HUES6 (cell line): ENCODE measurements around the gene SLF2.

Source experiments
- H3K27ac ChIP-seq: 2 replicates; pipeline ENCODE4 v1.7.0; 2013; ENCODE audit warnings: low read depth, mild to moderate bottlenecking, low read length, inconsistent platforms
- H3K27me3 ChIP-seq: 2 replicates; pipeline ENCODE4 v1.6.1; 2013; ENCODE audit warnings: low read length; ENCODE audit not compliant: control insufficient read depth, insufficient read depth
- H3K36me3 ChIP-seq: 2 replicates; pipeline ENCODE4 v1.6.1; 2013; ENCODE audit warnings: low read length; ENCODE audit not compliant: control insufficient read depth, insufficient read depth
- H3K4me1 ChIP-seq: 2 replicates; pipeline ENCODE4 v1.6.1; 2013; ENCODE audit warnings: low read length; ENCODE audit not compliant: control insufficient read depth, insufficient read depth
- H3K4me3 ChIP-seq: 2 replicates; pipeline ENCODE4 v1.5.1; 2013; ENCODE audit warnings: low read depth, low read length
- H3K9ac ChIP-seq: one replicate; pipeline ENCODE4 v1.6.1; 2013; ENCODE audit warnings: mild to moderate bottlenecking, low read length
- H3K9me3 ChIP-seq: 2 replicates; pipeline ENCODE4 v1.6.1; 2013; ENCODE audit warnings: low read depth, low read length; ENCODE audit not compliant: control insufficient read depth, insufficient read depth

Gene SLF2

GRCh38 chr10:100983868-100984671 is 71.3 kb downstream of the SLF2 start:
- no peaks in the 10 kb centered on the region for H3K9me3 ChIP-seq
- no peak overlapping the region for H3K9ac ChIP-seq
- no peaks in the 10 kb centered on the region; the same call in 1 of the 2 replicates for H3K4me1 ChIP-seq
- no peak overlapping the region for H3K4me3 ChIP-seq
- no peaks in the 10 kb centered on the region for H3K27me3 ChIP-seq
- H3K27ac ChIP-seq: no peak overlapping the region
- peaks cover 40% of the 10 kb centered on the region for H3K36me3 ChIP-seq

DNA sequence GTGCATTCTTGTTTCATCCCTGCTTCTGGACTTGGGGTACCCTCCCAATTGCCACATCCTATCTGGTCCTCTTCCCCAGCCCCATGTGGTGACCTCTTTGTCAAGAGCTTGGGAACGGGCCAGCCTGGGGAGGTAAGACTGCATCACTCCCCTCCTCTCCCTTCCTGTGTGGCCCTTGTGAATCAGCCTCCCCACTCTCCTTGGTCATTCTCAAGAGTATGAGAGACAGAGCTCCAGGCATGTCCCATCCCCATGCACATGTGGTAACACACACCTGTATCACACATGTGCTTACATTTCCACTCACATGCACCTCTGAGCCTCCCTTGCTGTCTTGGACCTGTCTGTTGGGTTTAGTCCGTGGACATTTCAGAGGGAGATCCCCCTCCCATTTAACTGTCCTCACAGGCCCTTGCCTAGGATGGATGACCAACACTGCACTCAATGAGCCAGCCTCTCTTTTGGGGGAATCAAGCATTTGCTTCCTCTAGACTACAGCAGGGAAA is 72.0 kb downstream of the SLF2 start:
- no peaks in the 10 kb centered on the region for H3K27me3 ChIP-seq
- H3K27ac ChIP-seq: no peak overlapping the region
- peaks cover 42% of the 10 kb centered on the region for H3K36me3 ChIP-seq
- no peaks in the 10 kb centered on the region; the same call in 1 of the 2 replicates for H3K4me1 ChIP-seq
- no peaks in the 10 kb centered on the region for H3K9me3 ChIP-seq
- H3K4me3 ChIP-seq: no peak overlapping the region
- no peak overlapping the region for H3K9ac ChIP-seq

GRCh38 chr10:100985336-100985735 is 72.6 kb downstream of the SLF2 start:
- H3K27ac ChIP-seq: no peak overlapping the region
- H3K4me3 ChIP-seq: no peak overlapping the region
- H3K9ac ChIP-seq: no peak overlapping the region
- no peaks in the 10 kb centered on the region; the same call in 1 of the 2 replicates for H3K4me1 ChIP-seq
- H3K9me3 ChIP-seq: no peaks in the 10 kb centered on the region
- peaks cover 41% of the 10 kb centered on the region for H3K36me3 ChIP-seq
- H3K27me3 ChIP-seq: no peaks in the 10 kb centered on the region

- Histone ChIP-seq H3K4me3 (peak overlapping the region; percentile 99), H3K9me3 (no peaks in the 10 kb centered on the region), H3K36me3 (peaks cover 41% of the 10 kb centered on the region), H3K9ac (peak overlapping the region; percentile 90), H3K27ac (no peak overlapping the region), H3K27me3 (no peaks in the 10 kb centered on the region), H3K4me1 (no peaks in the 10 kb centered on the region; the same call in 1 of the 2 replicates)
These were observed 73.8 kb downstream of the SLF2 start for GRCh38 chr10:100986623-100986951.

DNA sequence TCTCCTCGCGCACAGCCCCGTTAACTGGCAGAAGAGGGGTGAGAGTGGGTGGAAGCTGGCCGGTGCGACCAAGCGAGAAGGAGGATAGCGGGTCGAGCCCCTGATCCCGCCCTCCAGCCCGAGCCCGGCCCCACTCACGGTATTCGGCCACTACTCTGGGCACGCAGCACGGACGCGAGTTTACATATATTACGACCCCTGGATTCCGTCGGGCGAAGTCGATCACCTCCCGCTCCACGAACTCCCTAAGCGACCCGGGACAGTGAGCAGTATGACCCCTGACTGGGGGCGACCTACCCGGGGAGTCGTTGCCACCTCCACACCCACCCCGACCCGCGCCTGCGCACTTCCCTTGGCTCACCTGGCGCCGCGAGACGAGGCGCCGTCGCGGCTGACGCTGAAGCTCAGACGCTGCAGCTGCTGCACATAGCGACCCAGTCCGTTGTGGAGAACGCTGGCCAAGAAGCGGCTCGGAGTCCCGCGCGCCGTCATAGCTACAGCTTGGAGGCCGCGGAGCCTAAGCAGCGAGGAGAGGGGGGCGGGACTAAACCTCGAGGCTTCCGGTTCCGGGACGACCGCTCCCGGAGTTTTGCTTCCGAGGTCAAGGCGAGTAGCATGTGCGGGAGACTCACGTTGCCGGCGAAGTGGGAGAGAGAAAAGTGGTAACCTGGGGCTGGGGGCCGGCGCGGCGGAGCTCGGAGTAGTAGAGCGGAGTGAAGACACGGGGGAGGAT is 74.4 kb downstream of the SLF2 start, which contains the start of the genes MRPL43 and TWNK:
MRPL43 (minus strand) TSS at position 546 of the 733 bp plus-strand sequence; CDS start at position 492, 54 bp downstream.
TWNK (plus strand) TSS at position 592 of the 733 bp plus-strand sequence. CDS start 668 bp downstream, outside the sequence.
- Histone ChIP-seq H3K27ac (peak within 1 kb of the TSS; percentile 60), H3K9me3 (no peaks in the 10 kb centered on the region), H3K4me1 (no peaks in the 10 kb centered on the region; the same call in 1 of the 2 replicates), H3K9ac (peak within 1 kb of the TSS; percentile 90), H3K4me3 (peak within 1 kb of the TSS; percentile 99), H3K36me3 (peaks cover 42% of the 10 kb centered on the region), H3K27me3 (no peaks in the 10 kb centered on the region)

- H3K27ac ChIP-seq: peak overlapping the region; percentile 60
- H3K4me1 ChIP-seq: no peaks in the 10 kb centered on the region; the same call in 1 of the 2 replicates
- peaks cover 42% of the 10 kb centered on the region for H3K36me3 ChIP-seq
- H3K9ac ChIP-seq: peak overlapping the region; percentile 90
- H3K9me3 ChIP-seq: no peaks in the 10 kb centered on the region
- no peaks in the 10 kb centered on the region for H3K27me3 ChIP-seq
- peak overlapping the region; percentile 99 for H3K4me3 ChIP-seq
These were observed 74.9 kb downstream of the SLF2 start for GRCh38 chr10:100987685-100988049.

DNA sequence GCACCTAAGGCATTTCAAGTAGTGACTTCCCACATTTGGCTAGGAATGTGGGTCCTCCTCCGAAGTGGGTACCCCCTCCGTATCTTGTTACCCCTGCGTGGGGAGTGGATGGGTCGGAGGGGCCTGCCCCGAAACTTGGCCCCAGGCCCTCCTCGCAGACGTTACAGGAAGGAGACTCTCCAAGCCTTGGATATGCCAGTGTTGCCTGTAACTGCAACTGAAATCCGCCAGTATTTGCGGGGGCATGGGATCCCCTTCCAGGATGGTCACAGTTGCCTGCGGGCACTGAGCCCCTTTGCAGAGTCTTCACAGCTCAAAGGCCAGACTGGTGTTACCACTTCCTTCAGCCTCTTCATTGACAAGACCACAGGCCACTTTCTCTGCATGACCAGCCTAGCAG is 75.4 kb downstream of the SLF2 start:
- Histone ChIP-seq H3K27ac (peak overlapping the region; percentile 60; the same call in 1 of the 2 replicates), H3K36me3 (peaks cover 41% of the 10 kb centered on the region), H3K27me3 (no peaks in the 10 kb centered on the region), H3K9me3 (no peaks in the 10 kb centered on the region), H3K9ac (peak overlapping the region; percentile 90), H3K4me1 (no peaks in the 10 kb centered on the region; the same call in 1 of the 2 replicates), H3K4me3 (peak overlapping the region; percentile 99)

- peak overlapping the region; percentile 99; the same call in 1 of the 2 replicates for H3K4me3 ChIP-seq
- H3K27me3 ChIP-seq: no peaks in the 10 kb centered on the region
- H3K4me1 ChIP-seq: no peaks in the 10 kb centered on the region; the same call in 1 of the 2 replicates
- no peak overlapping the region for H3K9ac ChIP-seq
- peaks cover 47% of the 10 kb centered on the region for H3K36me3 ChIP-seq
- H3K27ac ChIP-seq: no peak overlapping the region
- no peaks in the 10 kb centered on the region for H3K9me3 ChIP-seq
These were observed 76.3 kb downstream of the SLF2 start for GRCh38 chr10:100989088-100989487.

DNA sequence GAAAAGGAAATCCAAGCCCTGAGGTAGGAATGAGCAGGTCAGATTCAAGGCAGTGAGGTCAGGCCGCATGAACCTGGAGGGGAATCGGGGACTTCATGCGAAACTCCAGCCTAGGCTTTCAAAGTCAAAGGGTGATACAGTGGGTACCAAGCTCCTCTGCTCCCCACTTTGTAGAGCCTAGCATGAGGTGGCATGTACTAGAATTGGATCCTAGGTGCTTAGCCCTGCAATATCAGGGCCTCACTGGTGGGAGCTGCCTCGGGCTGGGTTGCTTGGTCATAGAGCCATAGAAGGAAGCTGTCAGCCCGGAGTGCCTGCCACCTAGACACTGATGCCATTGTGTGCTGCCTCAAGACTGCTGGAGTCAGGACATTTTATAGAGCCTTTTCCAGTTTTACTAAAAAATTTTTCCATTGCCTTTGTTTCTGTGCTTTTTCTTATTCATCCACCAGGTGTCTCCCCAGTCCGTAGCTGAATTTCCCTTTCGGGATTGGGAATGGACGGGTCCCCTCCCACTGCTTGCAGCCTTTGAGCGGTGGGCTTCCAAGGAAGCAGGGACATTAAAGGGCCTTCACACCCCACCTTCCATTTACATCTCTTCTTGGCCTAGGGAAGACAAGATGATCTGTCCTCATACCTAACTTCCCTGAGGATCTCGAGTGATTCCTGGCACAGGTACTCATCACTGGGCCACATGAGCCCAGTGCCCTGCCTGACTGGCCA is 81.4 kb downstream of the SLF2 start:
- Histone ChIP-seq H3K4me3 (no peak overlapping the region), H3K36me3 (peaks cover 45% of the 10 kb centered on the region), H3K9me3 (no peaks in the 10 kb centered on the region), H3K9ac (no peak overlapping the region), H3K4me1 (peaks cover 19% of the 10 kb centered on the region), H3K27me3 (no peaks in the 10 kb centered on the region), H3K27ac (no peak overlapping the region)

DNA sequence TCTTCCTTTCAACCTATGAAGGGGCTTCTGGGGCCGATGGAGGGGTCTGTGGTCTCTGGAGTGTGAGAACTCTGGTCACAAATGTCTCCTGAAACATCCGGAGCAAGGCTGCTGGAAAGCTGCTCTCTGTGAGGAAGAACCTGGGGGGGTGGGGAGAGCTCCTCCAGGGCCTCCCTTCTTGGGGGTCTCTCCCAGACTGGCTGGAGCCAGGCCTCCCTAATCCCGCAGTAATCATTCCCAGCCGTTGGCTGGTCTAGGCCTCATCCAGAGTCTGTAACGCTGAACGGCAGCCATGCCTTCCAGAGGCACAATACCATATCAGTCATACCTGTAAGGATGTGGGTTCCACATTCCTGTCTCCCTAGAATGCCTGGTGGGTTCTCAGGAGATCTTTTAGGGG is 82.4 kb downstream of the SLF2 start:
- Histone ChIP-seq H3K9me3 (no peaks in the 10 kb centered on the region), H3K27ac (peak overlapping the region; percentile 44; the same call in 1 of the 2 replicates), H3K9ac (no peak overlapping the region), H3K27me3 (no peaks in the 10 kb centered on the region), H3K4me1 (peaks cover 19% of the 10 kb centered on the region), H3K4me3 (no peak overlapping the region), H3K36me3 (peaks cover 35% of the 10 kb centered on the region)
